ENCODE results near the gene FBLN1.

Gene FBLN1

GRCh38 chr22:45571089-45571488 is 68.4 kb downstream of the FBLN1 start:
- no peak for TF ChIP-seq CTCF (conservative IDR thresholded peaks at IDR 0.05)
- no peak overlapping the region for H3K27ac ChIP-seq

- TF ChIP-seq CTCF (conservative IDR thresholded peaks at IDR 0.05): no peak
- peak overlapping the region; percentile 27 for H3K27ac ChIP-seq
Measured at GRCh38 chr22:45572444-45572843, 69.8 kb downstream of the FBLN1 start.

- TF ChIP-seq CTCF (conservative IDR thresholded peaks at IDR 0.05): no peak
- H3K27ac ChIP-seq: no peak overlapping the region
Measured at GRCh38 chr22:45574069-45574703, 71.5 kb downstream of the FBLN1 start.

- TF ChIP-seq CTCF (conservative IDR thresholded peaks at IDR 0.05): no peak
- H3K27ac ChIP-seq: no peak overlapping the region
Measured at GRCh38 chr22:45575173-45575572, 72.5 kb downstream of the FBLN1 start.

DNA sequence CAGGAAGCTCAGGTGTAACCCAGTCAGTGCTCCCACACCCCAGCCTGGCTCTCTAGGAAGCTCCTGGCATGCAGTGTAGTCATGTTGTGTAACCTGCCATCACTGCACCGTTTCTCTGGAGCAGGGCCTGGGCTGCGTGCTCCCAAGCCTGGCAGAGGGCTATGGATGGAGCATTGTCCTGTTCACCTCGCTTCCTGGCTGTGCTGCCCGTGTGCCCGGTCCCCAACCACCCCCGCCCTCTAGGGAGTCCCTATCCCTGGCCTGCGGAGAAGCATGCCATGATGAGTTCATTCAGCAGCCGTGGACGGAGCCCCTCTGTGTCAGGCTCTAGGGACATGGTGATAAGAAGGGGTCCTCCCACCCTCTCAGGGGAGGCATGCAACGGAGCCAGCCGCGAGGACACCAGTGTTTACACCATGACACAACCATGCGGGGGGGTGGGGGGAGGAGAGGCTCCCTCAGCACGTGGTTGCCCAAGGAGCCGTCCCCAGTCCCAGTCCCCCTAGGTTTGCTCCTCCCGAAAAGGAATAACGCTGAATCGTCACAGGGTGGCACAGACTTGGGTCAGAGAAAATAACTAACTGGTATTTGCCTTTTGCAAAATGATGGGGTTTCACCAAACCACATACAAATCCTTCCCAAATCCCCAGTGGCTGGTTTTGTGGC is 73.1 kb downstream of the FBLN1 start:
- H3K27ac ChIP-seq: no peak overlapping the region
- TF ChIP-seq CTCF (conservative IDR thresholded peaks at IDR 0.05): no peak

- no peak overlapping the region for H3K27ac ChIP-seq
- TF ChIP-seq CTCF (conservative IDR thresholded peaks at IDR 0.05): no peak
Measured at GRCh38 chr22:45576273-45576625, 73.6 kb downstream of the FBLN1 start.

GRCh38 chr22:45576730-45577464 is 74.2 kb downstream of the FBLN1 start:
- no peak for TF ChIP-seq CTCF (conservative IDR thresholded peaks at IDR 0.05)
- H3K27ac ChIP-seq: no peak overlapping the region
